HG02759 (cell line): ENCODE data around the gene ANAPC16.
A peak's percentile ranks its signal among the peaks of the same experiment; 100 is the strongest.
"Not testable (repeated sequence)": the region's sequence is repeated elsewhere in the genome, so short reads cannot be mapped to it uniquely, and the experiment has no call there.

Source experiments
- ATAC-seq: cut with Tn5 transposase; IDR thresholded peaks from one replicate; pipeline ENCODE4 v1.9.1; 2021; ENCODE audit warnings: mild to moderate bottlenecking, moderate library complexity; ENCODE audit not compliant: unreplicated experiment

The ANAPC16 gene

GRCh38 chr10:72261784-72262404 is 46.1 kb downstream of the ANAPC16 start:
- ATAC-seq, result peak; percentile 13

GRCh38 chr10:72263613-72264241 is 47.9 kb downstream of the ANAPC16 start:
- ATAC-seq, result no peak

DNA sequence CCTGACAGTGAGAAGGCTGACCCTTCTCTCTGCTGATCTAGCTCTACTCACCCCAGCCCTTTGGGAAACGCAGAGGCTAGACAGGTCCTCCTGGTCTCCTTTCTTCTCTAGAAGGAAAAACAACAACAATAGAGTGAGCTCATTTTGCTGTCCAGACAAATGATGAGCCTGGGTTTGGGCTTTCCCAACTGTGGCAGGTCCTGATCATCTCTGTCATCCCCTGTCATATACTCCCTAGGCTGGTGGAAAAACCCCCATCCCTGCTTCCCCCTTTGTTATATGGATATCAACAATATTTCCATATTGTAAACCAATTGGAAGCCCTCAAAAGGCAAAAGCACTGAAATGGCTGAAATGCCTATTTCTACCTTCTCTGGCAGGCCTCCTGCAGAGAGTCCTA is 48.7 kb downstream of the ANAPC16 start:
- ATAC-seq, result no peak

DNA sequence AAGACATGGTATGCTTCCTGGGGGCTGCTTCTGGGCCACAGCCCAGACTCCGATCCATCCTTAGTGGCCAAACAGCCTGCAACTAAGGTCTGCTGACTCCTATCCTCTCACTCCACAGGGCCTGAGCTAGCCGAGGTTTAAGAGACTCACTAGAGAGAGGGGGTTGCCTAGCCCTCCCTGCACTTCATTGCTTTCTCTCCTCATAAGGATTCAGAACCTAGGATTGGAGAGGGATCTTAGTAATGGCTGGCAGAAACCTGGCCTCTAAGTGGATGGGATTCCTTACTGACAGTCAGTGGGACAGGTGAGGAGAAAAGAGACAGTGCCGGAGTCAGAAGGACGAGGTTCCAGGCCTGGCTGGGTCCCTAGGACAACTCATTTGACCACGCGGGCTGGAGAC is 49.7 kb downstream of the ANAPC16 start:
- no peak for ATAC-seq

- no peak for ATAC-seq
Observed at GRCh38 chr10:72265990-72266865, 50.4 kb downstream of the ANAPC16 start.

DNA sequence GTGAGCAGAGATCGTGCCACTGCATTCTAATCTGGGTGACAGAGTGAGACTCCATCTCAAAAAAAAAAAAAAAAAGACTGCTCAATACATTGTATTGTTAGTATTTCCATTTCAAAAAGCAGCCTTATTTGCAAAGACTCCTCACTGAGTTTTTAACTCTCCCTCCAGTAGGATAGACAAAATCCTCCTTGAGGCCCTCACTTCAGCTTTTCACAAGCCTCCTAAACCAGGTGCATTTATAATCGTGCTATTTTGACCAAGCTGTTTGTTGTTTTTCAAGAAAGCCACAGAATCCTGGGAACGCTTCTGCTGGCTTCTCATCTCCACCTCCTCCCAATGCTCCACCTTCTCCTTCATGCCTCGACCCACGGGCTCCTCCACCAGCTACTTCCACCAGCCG is 51.6 kb downstream of the ANAPC16 start:
- ATAC-seq, result no peak

- ATAC-seq, result no peak
Observed at GRCh38 chr10:72267819-72268399, 52.1 kb downstream of the ANAPC16 start.

- not testable (repeated sequence) for ATAC-seq
Observed at GRCh38 chr10:72268475-72269200, 52.8 kb downstream of the ANAPC16 start.

- ATAC-seq, result no peak
Observed at GRCh38 chr10:72270607-72271281, 54.9 kb downstream of the ANAPC16 start.

DNA sequence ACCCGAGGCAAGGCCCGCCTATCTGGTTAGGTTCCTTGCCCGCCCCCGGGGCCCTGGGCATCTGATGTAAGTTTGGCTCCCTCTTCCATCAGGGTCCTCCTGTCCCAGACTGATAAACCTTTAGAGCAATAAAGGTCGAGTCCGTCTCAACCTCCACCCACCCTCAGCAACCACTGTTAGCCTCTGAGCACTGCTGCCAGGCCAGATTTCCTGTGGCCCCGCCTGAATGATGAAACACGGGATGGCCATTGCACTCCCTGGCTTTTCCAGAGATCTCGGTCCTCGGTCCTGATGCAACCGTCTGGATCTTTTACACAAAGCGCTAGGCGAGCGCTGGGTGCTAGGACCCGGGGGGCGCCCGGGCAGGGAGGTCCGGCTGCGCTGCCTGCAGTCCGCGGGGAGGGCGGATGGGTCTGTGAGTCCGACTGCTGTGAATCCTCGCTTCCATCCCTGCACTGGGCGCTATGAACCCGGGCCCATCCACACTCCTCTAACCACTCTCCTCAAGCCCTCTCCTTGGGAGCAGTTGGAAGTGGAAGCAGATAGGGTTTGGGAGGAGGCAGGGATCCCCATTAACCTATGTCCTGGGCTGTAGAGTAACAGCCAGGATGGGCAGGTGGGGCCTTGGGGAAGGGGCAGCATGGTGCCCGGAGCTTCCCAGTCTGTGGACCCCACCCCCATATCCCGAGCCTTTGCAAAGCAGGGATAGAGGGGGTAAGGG is 57.0 kb downstream of the ANAPC16 start:
- ATAC-seq, result peak; percentile 30

GRCh38 chr10:72273410-72274212 is 57.8 kb downstream of the ANAPC16 start, which contains the start of gene DDIT4:
Gene DDIT4 (plus strand): TSS chr10:72273924. CDS start chr10:72274217, 293 bp downstream.
- peak; percentile 86 for ATAC-seq

DNA sequence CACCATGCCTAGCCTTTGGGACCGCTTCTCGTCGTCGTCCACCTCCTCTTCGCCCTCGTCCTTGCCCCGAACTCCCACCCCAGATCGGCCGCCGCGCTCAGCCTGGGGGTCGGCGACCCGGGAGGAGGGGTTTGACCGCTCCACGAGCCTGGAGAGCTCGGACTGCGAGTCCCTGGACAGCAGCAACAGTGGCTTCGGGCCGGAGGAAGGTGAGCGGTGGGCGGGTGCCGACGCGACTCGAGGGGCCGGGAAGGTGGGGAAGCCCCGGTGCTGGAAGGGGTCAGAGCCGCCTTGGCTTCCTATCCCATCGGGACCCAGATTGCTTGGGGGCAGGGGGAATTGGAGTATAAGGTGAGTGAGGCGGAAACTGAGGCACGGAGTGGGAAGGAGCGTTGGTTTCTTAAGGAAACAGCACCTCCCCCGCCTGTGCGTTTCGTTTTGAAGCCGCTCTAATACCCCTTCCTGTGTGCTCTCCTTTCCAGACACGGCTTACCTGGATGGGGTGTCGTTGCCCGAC is 58.5 kb downstream of the ANAPC16 start:
- peak; percentile 1 for ATAC-seq

GRCh38 chr10:72274730-72275350 is 59.0 kb downstream of the ANAPC16 start:
- ATAC-seq, result no peak

DNA sequence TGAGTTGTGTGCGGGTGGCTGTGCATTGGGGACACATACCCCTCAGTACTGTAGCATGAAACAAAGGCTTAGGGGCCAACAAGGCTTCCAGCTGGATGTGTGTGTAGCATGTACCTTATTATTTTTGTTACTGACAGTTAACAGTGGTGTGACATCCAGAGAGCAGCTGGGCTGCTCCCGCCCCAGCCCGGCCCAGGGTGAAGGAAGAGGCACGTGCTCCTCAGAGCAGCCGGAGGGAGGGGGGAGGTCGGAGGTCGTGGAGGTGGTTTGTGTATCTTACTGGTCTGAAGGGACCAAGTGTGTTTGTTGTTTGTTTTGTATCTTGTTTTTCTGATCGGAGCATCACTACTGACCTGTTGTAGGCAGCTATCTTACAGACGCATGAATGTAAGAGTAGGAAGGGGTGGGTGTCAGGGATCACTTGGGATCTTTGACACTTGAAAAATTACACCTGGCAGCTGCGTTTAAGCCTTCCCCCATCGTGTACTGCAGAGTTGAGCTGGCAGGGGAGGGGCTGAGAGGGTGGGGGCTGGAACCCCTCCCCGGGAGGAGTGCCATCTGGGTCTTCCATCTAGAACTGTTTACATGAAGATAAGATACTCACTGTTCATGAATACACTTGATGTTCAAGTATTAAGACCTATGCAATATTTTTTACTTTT is 59.7 kb downstream of the ANAPC16 start:
- ATAC-seq, result no peak

GRCh38 chr10:72276013-72276387 is 60.2 kb downstream of the ANAPC16 start:
- ATAC-seq, result no peak

DNA sequence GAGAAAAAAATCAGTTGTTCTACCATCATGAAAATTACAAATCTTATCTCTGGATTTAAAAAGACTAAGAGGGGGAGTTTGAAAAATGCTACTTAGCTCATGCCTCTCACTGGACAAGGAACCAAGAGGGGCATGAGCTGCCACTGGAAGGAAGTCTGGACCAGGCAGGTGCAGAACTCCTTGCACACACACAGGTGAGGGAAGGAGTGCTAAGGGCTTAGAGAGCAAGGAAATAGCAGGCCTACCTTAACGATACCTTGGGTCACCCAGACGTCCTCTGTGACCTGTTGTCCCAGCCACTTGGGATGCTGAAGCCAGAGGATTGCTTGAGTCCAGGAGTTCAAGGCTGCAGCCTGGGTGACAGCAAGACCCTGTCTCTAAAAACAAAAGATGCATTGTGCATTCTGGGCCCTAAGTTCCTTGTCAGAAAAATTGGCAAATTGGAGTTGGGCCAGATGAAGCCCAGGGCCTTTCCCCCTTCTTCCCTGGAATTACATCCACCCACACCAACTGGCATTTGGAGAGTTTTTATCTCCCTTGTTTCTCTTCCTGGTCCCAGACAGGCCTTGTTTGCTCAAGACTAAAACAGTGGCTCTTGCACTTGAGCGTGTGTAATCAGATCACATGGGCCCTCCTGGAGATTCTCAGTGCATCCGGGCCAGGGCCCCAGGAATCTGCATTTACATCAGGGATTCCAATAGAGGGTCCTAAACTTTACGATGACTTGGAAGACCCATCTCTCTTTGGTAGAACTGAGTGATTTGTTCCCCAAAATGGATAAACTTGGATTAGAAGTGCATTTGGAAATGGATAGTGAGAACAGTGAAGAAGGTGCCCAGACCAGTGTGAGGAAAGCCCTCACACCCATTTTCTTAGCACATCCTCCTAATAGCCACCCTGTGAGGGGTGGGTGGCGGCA is 60.9 kb downstream of the ANAPC16 start:
- ATAC-seq, result no peak
